ENCODE measurements around the gene TNRC6C.

TNRC6C gene

DNA sequence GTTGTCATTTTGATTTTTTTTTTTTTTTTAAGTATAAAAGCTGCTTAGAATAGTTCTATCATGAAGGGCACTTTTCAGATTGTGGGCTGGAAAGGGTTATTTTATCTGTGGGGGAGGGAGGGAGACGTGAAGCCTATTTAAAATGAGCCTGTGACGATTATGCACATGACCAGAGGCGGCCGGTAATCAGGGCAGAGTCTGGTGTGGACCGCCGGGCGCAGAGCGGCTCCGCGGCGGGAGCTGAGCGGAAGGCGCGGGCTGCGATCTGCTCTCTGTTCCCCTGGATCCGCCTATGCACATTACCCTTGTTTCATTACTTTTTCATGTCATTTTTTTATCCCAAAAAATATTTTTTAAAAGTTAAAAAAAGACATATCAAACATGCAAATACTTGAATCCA lies 146.6 kb downstream of the TNRC6C start:
- H3K4me3 ChIP-seq (ENCODE audit: low read length) = no peak overlapping the region
- TF ChIP-seq CTCF (IDR thresholded peaks at IDR 0.05; ENCODE audit: insufficient read depth, low read depth, low read length, missing control alignments) = no peak
- no peak for DNase-seq (ENCODE audit: low read depth)

- DNase-seq (ENCODE audit: low read depth) = no peak
- H3K4me3 ChIP-seq (ENCODE audit: low read length) = no peak overlapping the region
- TF ChIP-seq CTCF (IDR thresholded peaks at IDR 0.05; ENCODE audit: insufficient read depth, low read depth, low read length, missing control alignments) = no peak
Observed at GRCh38 chr17:78105551-78105950, 147.0 kb downstream of the TNRC6C start.

DNA sequence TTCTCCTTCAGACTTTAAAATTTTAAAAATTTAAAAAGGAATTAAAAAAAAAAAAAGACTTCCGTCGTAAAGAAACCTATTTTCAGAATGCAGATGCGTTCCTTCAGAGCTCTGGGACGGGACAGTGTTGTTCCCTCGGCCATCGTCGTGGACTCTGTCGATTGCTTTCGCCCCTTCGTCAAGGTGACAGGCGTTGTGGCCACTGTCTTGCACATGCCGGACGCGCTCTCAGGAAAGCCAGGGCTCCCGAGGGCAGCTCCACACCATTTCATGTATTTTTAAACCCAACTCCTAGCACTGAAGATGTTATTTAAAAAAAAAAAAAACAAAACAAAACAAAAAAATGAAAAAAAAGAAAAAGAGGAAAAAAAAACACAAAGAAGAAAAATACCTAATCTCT lies 147.7 kb downstream of the TNRC6C start:
- no peak for DNase-seq (ENCODE audit: low read depth)
- no peak overlapping the region for H3K4me3 ChIP-seq (ENCODE audit: low read length)
- TF ChIP-seq CTCF (IDR thresholded peaks at IDR 0.05; ENCODE audit: insufficient read depth, low read depth, low read length, missing control alignments) = no peak

DNA sequence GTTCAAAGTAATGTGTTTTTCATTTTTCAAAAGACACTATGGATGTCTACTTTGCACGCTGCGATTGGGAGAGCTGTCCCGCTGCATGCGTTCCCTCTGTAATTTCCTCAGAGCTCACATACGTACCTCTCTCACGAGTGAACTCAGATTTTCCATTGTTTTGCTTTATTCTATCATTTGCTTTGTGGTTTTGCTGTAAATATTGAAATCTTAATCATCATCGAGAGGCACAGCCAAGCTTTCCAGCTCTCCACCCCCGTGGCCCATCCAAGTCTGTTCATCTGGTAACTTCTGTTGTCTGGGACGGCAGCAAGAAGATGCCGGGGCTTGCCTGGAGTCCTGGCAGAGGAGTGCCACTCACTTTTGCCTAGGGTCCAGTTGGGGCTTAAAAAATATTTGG lies 149.0 kb downstream of the TNRC6C start:
- H3K4me3 ChIP-seq (ENCODE audit: low read length) = no peak overlapping the region
- TF ChIP-seq CTCF (IDR thresholded peaks at IDR 0.05; ENCODE audit: insufficient read depth, low read depth, low read length, missing control alignments) = no peak
- DNase-seq (ENCODE audit: low read depth) = no peak

DNA sequence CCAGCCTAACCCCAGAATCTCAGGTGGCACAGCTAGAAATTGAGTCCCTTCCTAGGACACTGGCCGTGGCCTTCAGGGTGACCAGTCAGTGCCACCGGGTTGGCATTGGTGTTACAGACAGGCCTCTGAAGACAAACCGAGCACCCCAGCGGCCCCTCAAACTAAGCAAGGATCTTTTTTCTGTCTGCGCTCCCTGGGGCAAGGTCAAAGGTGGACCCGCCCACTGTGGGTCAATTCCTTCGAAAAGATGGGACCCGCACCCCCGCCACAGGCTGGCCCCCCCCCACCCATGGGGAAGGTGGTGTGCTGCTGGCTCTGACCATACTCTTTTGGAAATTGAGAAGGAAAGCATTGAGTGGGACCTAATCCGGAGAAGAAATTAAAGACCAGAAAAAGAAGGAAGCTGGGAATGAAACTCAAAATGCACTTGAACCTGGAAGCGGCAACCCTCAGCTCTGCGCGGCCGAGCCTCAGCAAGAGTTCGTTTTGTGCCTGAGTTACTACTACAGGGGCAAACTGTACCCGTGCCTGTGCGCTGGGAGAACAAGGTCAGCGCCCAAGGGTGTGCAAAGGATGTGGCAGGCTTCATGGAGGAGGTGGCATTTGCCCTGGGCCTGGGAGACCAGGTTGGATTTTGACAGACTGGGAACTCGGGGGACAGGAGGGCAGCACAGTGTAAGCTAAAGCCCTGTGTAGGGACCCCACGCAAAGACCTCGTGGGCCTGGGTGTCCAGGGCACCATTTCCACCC lies 149.6 kb downstream of the TNRC6C start:
- no peak overlapping the region for H3K4me3 ChIP-seq (ENCODE audit: low read length)
- no peak for TF ChIP-seq CTCF (IDR thresholded peaks at IDR 0.05; ENCODE audit: insufficient read depth, low read depth, low read length, missing control alignments)
- no peak for DNase-seq (ENCODE audit: low read depth)

GRCh38 chr17:78108726-78109488 lies 150.4 kb downstream of the TNRC6C start:
- DNase-seq (ENCODE audit: low read depth) = no peak
- no peak for TF ChIP-seq CTCF (IDR thresholded peaks at IDR 0.05; ENCODE audit: insufficient read depth, low read depth, low read length, missing control alignments)
- no peak overlapping the region for H3K4me3 ChIP-seq (ENCODE audit: low read length)

DNA sequence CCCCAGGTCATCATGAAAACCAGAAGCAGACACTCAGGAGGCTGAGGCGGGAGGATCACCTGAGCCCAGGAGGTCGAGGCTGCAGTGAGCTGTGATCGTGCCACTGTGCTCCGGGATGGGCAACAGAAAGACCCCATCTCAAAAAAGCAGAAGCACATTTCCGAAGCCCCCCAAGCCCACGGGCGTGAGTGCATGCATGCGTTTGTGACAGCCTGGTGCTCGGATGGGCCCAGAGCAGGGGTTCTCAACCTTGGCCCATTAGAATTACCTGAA lies 150.9 kb downstream of the TNRC6C start:
- H3K4me3 ChIP-seq (ENCODE audit: low read length) = no peak overlapping the region
- no peak for TF ChIP-seq CTCF (IDR thresholded peaks at IDR 0.05; ENCODE audit: insufficient read depth, low read depth, low read length, missing control alignments)
- DNase-seq (ENCODE audit: low read depth) = no peak
